ENCODE results near the gene STOML3. TPM values are rescaled to one million over a fixed set of nuclear protein-coding genes. Genes with fewer than 3 reads are reported as not detected.

Gene STOML3
- total RNA-seq, 4 donors from 2014 or later: not detected

- Histone ChIP-seq H3K9me3 (no peaks in the 10 kb centered on the region), H3K4me3 (no peak overlapping the region), H3K36me3 (no peaks in the 10 kb centered on the region), H3K27ac (no peak overlapping the region), H3K4me1 (no peaks in the 10 kb centered on the region), H3K27me3 (no peaks in the 10 kb centered on the region)
- TF ChIP-seq POLR2AphosphoS5 (IDR thresholded peaks at IDR 0.05) (no peak), EP300 (IDR thresholded peaks at IDR 0.05) (no peak), POLR2A (IDR thresholded peaks at IDR 0.05) (no peak), CTCF (IDR thresholded peaks at IDR 0.05) (no peak)
- 81 to 87% methylated on average over 4 of the region's 4 CpGs for WGBS, 2 donors (ENCODE audit: low coverage in 1 of 2)
- ATAC-seq: no peak
These were observed 20.1 kb downstream of the STOML3 start for GRCh38 chr13:38970380-38971051.

DNA sequence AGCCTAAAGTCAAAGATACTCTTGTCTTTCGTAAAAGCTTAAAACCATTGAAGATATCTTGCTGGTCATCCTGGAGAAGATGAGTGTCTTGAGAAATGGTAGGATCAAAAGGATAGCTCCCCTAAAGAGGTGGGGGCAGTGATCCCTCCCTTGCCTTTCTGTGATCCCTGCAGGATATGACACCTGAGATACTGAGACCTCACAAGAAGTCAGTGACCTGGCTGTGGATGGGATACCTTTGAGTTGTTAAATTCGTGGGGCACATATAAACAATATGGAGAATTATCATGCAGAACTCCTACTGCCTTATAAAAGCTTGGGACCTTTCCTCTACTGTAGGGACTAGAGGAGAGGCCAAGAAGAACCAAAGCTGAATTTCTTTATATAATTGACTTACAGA is 21.4 kb downstream of the STOML3 start:
- H3K4me3 ChIP-seq: no peak overlapping the region
- no peaks in the 10 kb centered on the region for H3K36me3 ChIP-seq
- no peak overlapping the region for H3K27ac ChIP-seq
- H3K9me3 ChIP-seq: no peaks in the 10 kb centered on the region
- WGBS, 2 donors (ENCODE audit: low coverage in 1 of 2): 58 to 80% methylated on average over 1 of the region's 2 CpGs
- H3K27me3 ChIP-seq: no peaks in the 10 kb centered on the region
- TF ChIP-seq POLR2A (IDR thresholded peaks at IDR 0.05) (no peak), EP300 (IDR thresholded peaks at IDR 0.05) (no peak), CTCF (IDR thresholded peaks at IDR 0.05) (no peak), POLR2AphosphoS5 (IDR thresholded peaks at IDR 0.05) (no peak)
- ATAC-seq: no peak
- H3K4me1 ChIP-seq: no peaks in the 10 kb centered on the region

DNA sequence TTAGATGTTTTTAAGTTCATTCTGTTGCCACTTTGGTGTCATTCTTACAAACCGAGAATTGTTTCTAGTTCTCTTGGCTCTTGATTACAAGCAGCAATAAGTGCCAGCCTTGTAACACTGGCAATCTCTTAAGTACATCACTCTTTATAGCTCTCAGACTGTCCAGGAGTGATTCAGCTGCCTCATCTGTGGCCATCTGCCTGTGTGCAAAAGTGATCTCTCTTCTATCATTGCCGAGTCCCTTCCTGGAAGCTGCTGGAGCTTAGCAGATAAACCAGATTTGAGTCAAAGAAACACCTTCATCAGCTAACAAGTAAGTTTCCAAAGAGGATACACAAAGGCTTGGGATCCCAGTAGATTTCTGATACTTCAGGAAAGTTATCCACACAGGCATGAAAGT is 23.2 kb downstream of the STOML3 start:
- WGBS, 2 donors (ENCODE audit: low coverage in 1 of 2): 31 to 75% methylated on average over 1 to 2 of the region's 2 CpGs
- H3K27ac ChIP-seq: no peak overlapping the region
- no peaks in the 10 kb centered on the region for H3K27me3 ChIP-seq
- TF ChIP-seq POLR2A (IDR thresholded peaks at IDR 0.05) (no peak), POLR2AphosphoS5 (IDR thresholded peaks at IDR 0.05) (no peak), CTCF (IDR thresholded peaks at IDR 0.05) (no peak), EP300 (IDR thresholded peaks at IDR 0.05) (no peak)
- no peaks in the 10 kb centered on the region for H3K9me3 ChIP-seq
- H3K36me3 ChIP-seq: no peaks in the 10 kb centered on the region
- no peaks in the 10 kb centered on the region for H3K4me1 ChIP-seq
- H3K4me3 ChIP-seq: no peak overlapping the region
- ATAC-seq: no peak

DNA sequence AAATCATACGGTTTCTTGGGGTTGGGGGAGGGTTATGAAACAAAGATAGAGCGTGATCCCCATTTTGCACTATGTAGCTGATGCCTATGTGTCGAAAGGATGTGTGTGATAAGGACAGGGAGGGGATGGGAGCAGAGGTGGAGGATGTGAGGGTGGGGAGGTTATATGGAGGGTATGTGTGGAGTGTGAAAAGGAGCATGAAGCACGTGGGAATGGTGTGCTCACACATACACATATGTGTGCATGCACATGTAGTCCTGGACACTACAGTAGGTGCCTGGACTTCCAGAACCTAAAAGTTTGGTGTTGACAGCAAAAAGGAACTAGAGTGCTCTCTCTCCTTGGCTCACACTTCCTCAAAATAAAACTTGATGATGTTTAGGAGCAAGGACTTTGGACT is 25.4 kb downstream of the STOML3 start:
- H3K27ac ChIP-seq: no peak overlapping the region
- no peaks in the 10 kb centered on the region for H3K27me3 ChIP-seq
- no peak overlapping the region for H3K4me3 ChIP-seq
- no peaks in the 10 kb centered on the region for H3K4me1 ChIP-seq
- peaks cover 0 to 6% (median 0%) of the 10 kb centered on the region in 3 donors for H3K9me3 ChIP-seq
- 71 to 78% methylated on average over 4 of the region's 4 CpGs for WGBS, 2 donors (ENCODE audit: low coverage in 1 of 2)
- TF ChIP-seq POLR2AphosphoS5 (IDR thresholded peaks at IDR 0.05) (no peak), POLR2A (IDR thresholded peaks at IDR 0.05) (no peak), EP300 (IDR thresholded peaks at IDR 0.05) (no peak), CTCF (IDR thresholded peaks at IDR 0.05) (no peak)
- no peak for ATAC-seq
- H3K36me3 ChIP-seq: no peaks in the 10 kb centered on the region

DNA sequence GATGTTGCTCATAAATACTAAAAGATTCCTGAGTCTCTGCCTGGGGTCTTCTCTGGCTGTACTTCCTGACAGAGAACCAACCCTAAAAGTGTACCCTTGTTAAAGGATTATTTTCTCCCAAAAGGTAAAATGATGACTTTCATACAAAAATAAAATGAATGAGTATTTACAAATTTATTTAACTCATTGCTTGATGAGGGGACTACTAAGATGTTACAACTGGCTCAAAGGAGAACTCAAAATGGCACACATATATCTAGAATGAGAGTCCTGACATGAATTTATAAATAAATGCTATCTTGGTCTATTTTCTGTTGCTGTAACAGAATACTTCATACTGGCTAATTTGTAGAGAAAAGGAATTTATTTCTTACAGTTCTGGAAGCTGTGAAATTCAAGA is 30.5 kb downstream of the STOML3 start:
- no peak overlapping the region for H3K4me3 ChIP-seq
- ATAC-seq: no peak
- H3K27ac ChIP-seq: no peak overlapping the region
- TF ChIP-seq POLR2A (IDR thresholded peaks at IDR 0.05): no peak
- peaks cover 0 to 10% (median 0%) of the 10 kb centered on the region in 3 donors for H3K9me3 ChIP-seq
- H3K4me1 ChIP-seq: no peaks in the 10 kb centered on the region
- no peaks in the 10 kb centered on the region for H3K27me3 ChIP-seq
- H3K36me3 ChIP-seq: no peaks in the 10 kb centered on the region

All from gastroesophageal sphincter (tissue), 4 donors.